SK-N-SH treated with all-trans-retinoic acid at 6 μM for 48 hours (cell line): ENCODE measurements around the gene FGF4.

Source experiments
- ATAC-seq: fragments of 200-7000 bp; cut with Tn5 transposase; 3 replicates; pipeline ENCODE4 v1.9.1; 2020; ENCODE audit warnings: mild to moderate bottlenecking, moderate library complexity
- ARNTL ChIP-seq: fragments of 450-650 bp; formaldehyde crosslinking; IDR thresholded peaks from 2 replicates; pipeline ENCODE4 v1.5.0; 2020; ENCODE audit warnings: low read depth, mild to moderate bottlenecking, moderate library complexity, borderline replicate concordance
- BACH2 ChIP-seq: fragments of 250-450 bp; sonication (Bioruptor Pico); IDR thresholded peaks from 2 replicates; pipeline ENCODE4 v1.9.0; 2021; ENCODE audit warnings: mild to moderate bottlenecking, borderline replicate concordance
- CREB5 ChIP-seq: fragments of 250-450 bp; sonication (Bioruptor Pico); IDR thresholded peaks from 2 replicates; pipeline ENCODE4 v1.5.1; 2020; ENCODE audit warnings: low read depth, mild to moderate bottlenecking, moderate library complexity
- ESRRG ChIP-seq: fragments of 250-450 bp; sonication (Bioruptor Pico); IDR thresholded peaks from 2 replicates; pipeline ENCODE4 v1.6.1; 2021; ENCODE audit warnings: mild to moderate bottlenecking
- GLIS3 ChIP-seq: fragments of 250-450 bp; sonication (Bioruptor Pico); IDR thresholded peaks from 2 replicates; pipeline ENCODE4 v1.5.0; 2020; ENCODE audit warnings: mild to moderate bottlenecking, moderate library complexity
- ISL1 ChIP-seq: fragments of 250-450 bp; sonication (Bioruptor Pico); IDR thresholded peaks from 2 replicates; pipeline ENCODE4 v2.1.2; 2022; ENCODE audit warnings: mild to moderate bottlenecking, moderate library complexity
- PPARA ChIP-seq: fragments of 250-450 bp; sonication (Bioruptor Pico); IDR thresholded peaks from 2 replicates; pipeline ENCODE4 v1.5.0; 2020; ENCODE audit warnings: mild to moderate bottlenecking, borderline replicate concordance
- RARB ChIP-seq: fragments of 250-450 bp; sonication (Bioruptor Pico); IDR thresholded peaks from 2 replicates; pipeline ENCODE4 v1.8.0; 2021; ENCODE audit warnings: mild to moderate bottlenecking, moderate library complexity
- SNAI2 ChIP-seq: fragments of 250-450 bp; sonication (Bioruptor Pico); IDR thresholded peaks from 2 replicates; pipeline ENCODE4 v1.5.0; 2020; ENCODE audit warnings: mild to moderate bottlenecking, moderate library complexity
- TCF4 ChIP-seq: fragments of 250-450 bp; sonication (Bioruptor Pico); IDR thresholded peaks from 2 replicates; pipeline ENCODE4 v1.8.0; 2021; ENCODE audit warnings: mild to moderate bottlenecking, moderate library complexity, borderline replicate concordance
- TOX ChIP-seq: fragments of 250-450 bp; sonication (Bioruptor Pico); IDR thresholded peaks from 2 replicates; pipeline ENCODE4 v1.8.0; 2021; ENCODE audit warnings: mild to moderate bottlenecking, moderate library complexity, borderline replicate concordance
- ZC3H10 ChIP-seq: fragments of 250-450 bp; sonication (Bioruptor Pico); IDR thresholded peaks from 2 replicates; pipeline ENCODE4 v1.5.1; 2021; ENCODE audit warnings: mild to moderate bottlenecking, moderate library complexity
- ZFP30 ChIP-seq: fragments of 450-650 bp; formaldehyde crosslinking; IDR thresholded peaks from 2 replicates; pipeline ENCODE4 v1.5.0; 2022; ENCODE audit warnings: mild to moderate bottlenecking, moderate library complexity
- ZNF565 ChIP-seq: fragments of 450-650 bp; formaldehyde crosslinking; conservative IDR thresholded peaks from 2 replicates; pipeline ENCODE4 v1.5.0; 2020; ENCODE audit warnings: low read depth, mild to moderate bottlenecking, moderate library complexity
- ZNF70 ChIP-seq: fragments of 450-650 bp; formaldehyde crosslinking; IDR thresholded peaks from 2 replicates; pipeline ENCODE4 v1.5.0; 2020; ENCODE audit warnings: mild to moderate bottlenecking, moderate library complexity
- ZNF8 ChIP-seq: fragments of 450-650 bp; formaldehyde crosslinking; IDR thresholded peaks from 2 replicates; pipeline ENCODE4 v1.5.0; 2020; ENCODE audit warnings: mild to moderate bottlenecking, moderate library complexity
- TF ChIP-seq, protein P1 (sequence below): fragments of 250-450 bp; sonication (Bioruptor Pico); IDR thresholded peaks from 2 replicates; pipeline ENCODE4 v1.5.1; 2021; ENCODE audit warnings: mild to moderate bottlenecking, moderate library complexity
- TF ChIP-seq, protein P2 (sequence below): fragments of 250-450 bp; sonication (Bioruptor Pico); IDR thresholded peaks from 2 replicates; pipeline ENCODE4 v1.8.0; 2021; ENCODE audit warnings: low read depth, mild to moderate bottlenecking, moderate library complexity, borderline replicate concordance
- TF ChIP-seq, protein P3 (sequence below): fragments of 250-450 bp; sonication (Bioruptor Pico); IDR thresholded peaks from 2 replicates; pipeline ENCODE4 v1.8.0; 2020; ENCODE audit warnings: mild to moderate bottlenecking, moderate library complexity, borderline replicate concordance

FGF4 gene

GRCh38 chr11:69797156-69797555 lies 22.0 kb upstream of the FGF4 start (continued):
- TF ChIP-seq, protein P1, sequence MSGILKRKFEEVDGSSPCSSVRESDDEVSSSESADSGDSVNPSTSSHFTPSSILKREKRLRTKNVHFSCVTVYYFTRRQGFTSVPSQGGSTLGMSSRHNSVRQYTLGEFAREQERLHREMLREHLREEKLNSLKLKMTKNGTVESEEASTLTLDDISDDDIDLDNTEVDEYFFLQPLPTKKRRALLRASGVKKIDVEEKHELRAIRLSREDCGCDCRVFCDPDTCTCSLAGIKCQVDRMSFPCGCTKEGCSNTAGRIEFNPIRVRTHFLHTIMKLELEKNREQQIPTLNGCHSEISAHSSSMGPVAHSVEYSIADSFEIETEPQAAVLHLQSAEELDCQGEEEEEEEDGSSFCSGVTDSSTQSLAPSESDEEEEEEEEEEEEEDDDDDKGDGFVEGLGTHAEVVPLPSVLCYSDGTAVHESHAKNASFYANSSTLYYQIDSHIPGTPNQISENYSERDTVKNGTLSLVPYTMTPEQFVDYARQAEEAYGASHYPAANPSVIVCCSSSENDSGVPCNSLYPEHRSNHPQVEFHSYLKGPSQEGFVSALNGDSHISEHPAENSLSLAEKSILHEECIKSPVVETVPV (CRISPR knock-in tag), result no peak
- TF ChIP-seq, protein P2, sequence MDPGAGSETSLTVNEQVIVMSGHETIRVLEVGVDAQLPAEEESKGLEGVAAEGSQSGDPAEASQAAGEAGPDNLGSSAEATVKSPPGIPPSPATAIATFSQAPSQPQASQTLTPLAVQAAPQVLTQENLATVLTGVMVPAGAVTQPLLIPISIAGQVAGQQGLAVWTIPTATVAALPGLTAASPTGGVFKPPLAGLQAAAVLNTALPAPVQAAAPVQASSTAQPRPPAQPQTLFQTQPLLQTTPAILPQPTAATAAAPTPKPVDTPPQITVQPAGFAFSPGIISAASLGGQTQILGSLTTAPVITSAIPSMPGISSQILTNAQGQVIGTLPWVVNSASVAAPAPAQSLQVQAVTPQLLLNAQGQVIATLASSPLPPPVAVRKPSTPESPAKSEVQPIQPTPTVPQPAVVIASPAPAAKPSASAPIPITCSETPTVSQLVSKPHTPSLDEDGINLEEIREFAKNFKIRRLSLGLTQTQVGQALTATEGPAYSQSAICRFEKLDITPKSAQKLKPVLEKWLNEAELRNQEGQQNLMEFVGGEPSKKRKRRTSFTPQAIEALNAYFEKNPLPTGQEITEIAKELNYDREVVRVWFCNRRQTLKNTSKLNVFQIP, result no peak
- TF ChIP-seq GLIS3, result no peak

DNA sequence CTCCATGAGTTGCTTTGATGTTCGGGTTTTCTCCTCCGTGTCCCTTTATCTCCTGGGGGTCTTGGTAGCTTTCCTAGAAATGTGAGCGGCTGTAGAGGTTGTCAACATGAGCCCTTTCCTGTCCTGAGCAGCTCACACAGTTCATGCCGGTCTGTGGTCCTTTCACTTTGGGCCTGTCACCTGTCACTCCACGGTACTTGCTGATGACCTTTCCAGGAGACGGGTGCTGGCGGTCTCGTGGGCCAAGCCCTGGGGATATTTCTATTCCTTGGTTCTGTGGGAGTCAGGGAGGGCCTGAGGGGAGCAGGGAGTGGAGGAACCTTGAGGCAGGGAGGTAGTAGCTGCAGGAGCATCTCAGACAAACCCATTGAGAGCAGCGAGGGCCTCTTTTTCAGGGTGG lies 20.9 kb upstream of the FGF4 start:
- no peak for ATAC-seq
- TF ChIP-seq ZFP30 (no peak), ESRRG (CRISPR knock-in tag) (no peak), ARNTL (CRISPR knock-in tag) (no peak), SNAI2 (CRISPR knock-in tag) (no peak)
- TF ChIP-seq, protein P2, result no peak
- TF ChIP-seq, all 23 proteins: peak for 0

GRCh38 chr11:69791276-69792180 lies 16.4 kb upstream of the FGF4 start:
- ATAC-seq, result peak; percentile 85
- TF ChIP-seq ISL1 (CRISPR knock-in tag) (no peak), TCF4 (no peak), CREB5 (no peak), ZNF70 (CRISPR knock-in tag) (no peak), ZFP30 (no peak), ESRRG (CRISPR knock-in tag) (no peak), GLIS3 (no peak), RARB (CRISPR knock-in tag) (no peak), ZNF565 (CRISPR knock-in tag) (no peak), BACH2 (CRISPR knock-in tag) (no peak), PPARA (CRISPR knock-in tag) (no peak), ZC3H10 (CRISPR knock-in tag) (no peak), ZNF8 (CRISPR knock-in tag) (no peak), TOX (CRISPR knock-in tag) (no peak)
- TF ChIP-seq, protein P1 (CRISPR knock-in tag), result no peak
- TF ChIP-seq, protein P2, result no peak
- TF ChIP-seq, protein P3, sequence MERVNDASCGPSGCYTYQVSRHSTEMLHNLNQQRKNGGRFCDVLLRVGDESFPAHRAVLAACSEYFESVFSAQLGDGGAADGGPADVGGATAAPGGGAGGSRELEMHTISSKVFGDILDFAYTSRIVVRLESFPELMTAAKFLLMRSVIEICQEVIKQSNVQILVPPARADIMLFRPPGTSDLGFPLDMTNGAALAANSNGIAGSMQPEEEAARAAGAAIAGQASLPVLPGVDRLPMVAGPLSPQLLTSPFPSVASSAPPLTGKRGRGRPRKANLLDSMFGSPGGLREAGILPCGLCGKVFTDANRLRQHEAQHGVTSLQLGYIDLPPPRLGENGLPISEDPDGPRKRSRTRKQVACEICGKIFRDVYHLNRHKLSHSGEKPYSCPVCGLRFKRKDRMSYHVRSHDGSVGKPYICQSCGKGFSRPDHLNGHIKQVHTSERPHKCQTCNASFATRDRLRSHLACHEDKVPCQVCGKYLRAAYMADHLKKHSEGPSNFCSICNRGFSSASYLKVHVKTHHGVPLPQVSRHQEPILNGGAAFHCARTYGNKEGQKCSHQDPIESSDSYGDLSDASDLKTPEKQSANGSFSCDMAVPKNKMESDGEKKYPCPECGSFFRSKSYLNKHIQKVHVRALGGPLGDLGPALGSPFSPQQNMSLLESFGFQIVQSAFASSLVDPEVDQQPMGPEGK, result no peak
